Stimulated activated CD4-positive, alpha-beta T cell treated with anti-CD3 and anti-CD28 coated beads, Interleukin-4, amount 100 ng/mL, for 1 hour (primary cell): ENCODE results near the gene GATD1.

Experiments
- DNase-seq: peaks from one replicate; pipeline ENCODE4 v3.0.0-alpha.2; 2020

The GATD1 gene

GRCh38 chr11:724778-725386 lies 52.4 kb downstream of the GATD1 start:
- no peak for DNase-seq

GRCh38 chr11:724049-724777 lies 53.1 kb downstream of the GATD1 start:
- DNase-seq = no peak

- peak; percentile 55 for DNase-seq
Observed at GRCh38 chr11:723120-723883, 54.0 kb downstream of the GATD1 start.

- DNase-seq = no peak
Observed at GRCh38 chr11:722346-722811, 54.9 kb downstream of the GATD1 start.

GRCh38 chr11:721741-722345 lies 55.4 kb downstream of the GATD1 start:
- peak; percentile 53 for DNase-seq

GRCh38 chr11:721247-721740 lies 56.0 kb downstream of the GATD1 start:
- no peak for DNase-seq

- peak; percentile 30 for DNase-seq
Observed at GRCh38 chr11:720642-721246, 56.5 kb downstream of the GATD1 start.

GRCh38 chr11:720017-720641 lies 57.2 kb downstream of the GATD1 start:
- no peak for DNase-seq

GRCh38 chr11:719214-720016 lies 57.9 kb downstream of the GATD1 start:
- no peak for DNase-seq
